Astrocyte (in vitro differentiated cells and primary cell): ENCODE data around the gene ITPKB. TPM values are rescaled to one million over a fixed set of nuclear protein-coding genes. Genes with fewer than 3 reads are reported as not detected.

Experiments used
- DNase-seq: peaks from one replicate; pipeline ENCODE4 v3.0.0-alpha.2; 2010; ENCODE audit warnings: low read depth
- FAIRE-seq: peaks from 2 replicates; lab custom pipeline; 2011; peaks lifted over from hg19 to GRCh38; lab: Jason Lieb, UNC
- H2AFZ ChIP-seq: 2 replicates; pipeline ENCODE4 v1.6.0; 2012; ENCODE audit warnings: low read depth, low read length, inconsistent platforms
- H3K27ac ChIP-seq: 2 replicates; pipeline ENCODE4 v1.5.1; 2011; ENCODE audit warnings: low read depth, low read length, inconsistent platforms
- H3K27me3 ChIP-seq: 2 replicates; pipeline ENCODE4 v1.6.0; 2011; ENCODE audit warnings: low read length, inconsistent platforms; ENCODE audit not compliant: insufficient read depth
- H3K36me3 ChIP-seq: 2 replicates; pipeline ENCODE4 v1.5.1; 2011; ENCODE audit warnings: low read length, inconsistent platforms; ENCODE audit not compliant: insufficient read depth
- H3K4me1 ChIP-seq: 2 replicates; pipeline ENCODE4 v1.5.1; 2011; ENCODE audit warnings: low read length, inconsistent platforms; ENCODE audit not compliant: insufficient read depth
- H3K4me2 ChIP-seq: 2 replicates; pipeline ENCODE4 v1.6.0; 2012; ENCODE audit warnings: low read length, inconsistent platforms
- H3K4me3 ChIP-seq: 2 replicates; pipeline ENCODE4 v1.5.1; 2011; ENCODE audit warnings: low read depth, mild to moderate bottlenecking, low read length, inconsistent platforms; ENCODE audit not compliant: insufficient read depth
- H3K79me2 ChIP-seq: 2 replicates; pipeline ENCODE4 v1.6.0; 2012; ENCODE audit warnings: mild to moderate bottlenecking, low read length, inconsistent platforms; ENCODE audit not compliant: insufficient read depth
- H3K9ac ChIP-seq: 2 replicates; pipeline ENCODE4 v1.6.0; 2012; ENCODE audit warnings: mild to moderate bottlenecking, low read length, inconsistent platforms
- H3K9me3 ChIP-seq: 2 replicates; pipeline ENCODE4 v1.5.1; 2012; ENCODE audit warnings: low read depth, mild to moderate bottlenecking, low read length, inconsistent platforms; ENCODE audit not compliant: insufficient read depth
- H4K20me1 ChIP-seq: 2 replicates; pipeline ENCODE4 v1.6.0; 2012; ENCODE audit warnings: low read length, inconsistent platforms; ENCODE audit not compliant: insufficient read depth
- H3K27ac Mint-ChIP-seq: one replicate; pipeline ENCODE4 v1.8.0; 2021; ENCODE audit warnings: mild to moderate bottlenecking, mixed read lengths; ENCODE audit not compliant: unreplicated experiment
- H3K27me3 Mint-ChIP-seq: one replicate; pipeline ENCODE4 v1.8.0; 2021; ENCODE audit warnings: low read depth, mixed read lengths; ENCODE audit not compliant: unreplicated experiment
- H3K36me3 Mint-ChIP-seq: one replicate; pipeline ENCODE4 v1.8.0; 2021; ENCODE audit warnings: low read depth, mixed read lengths; ENCODE audit not compliant: unreplicated experiment
- H3K4me1 Mint-ChIP-seq: one replicate; pipeline ENCODE4 v1.8.0; 2021; ENCODE audit warnings: low read depth, mixed read lengths; ENCODE audit not compliant: unreplicated experiment
- H3K4me3 Mint-ChIP-seq: one replicate; pipeline ENCODE4 v1.8.0; 2021; ENCODE audit warnings: mild to moderate bottlenecking, moderate library complexity, mixed read lengths; ENCODE audit not compliant: unreplicated experiment
- H3K9me3 Mint-ChIP-seq: one replicate; pipeline ENCODE4 v1.8.0; 2021; ENCODE audit warnings: mild to moderate bottlenecking, mixed read lengths; ENCODE audit not compliant: unreplicated experiment
- CTCF ChIP-seq: IDR thresholded peaks from 2 replicates; pipeline ENCODE4 v1.5.1; 2011; ENCODE audit warnings: low read depth, mild to moderate bottlenecking, inconsistent platforms, low read length, moderate library complexity; ENCODE audit not compliant: insufficient read depth
- EZH2 ChIP-seq: IDR thresholded peaks from 2 replicates; pipeline ENCODE4 v1.6.1; 2012; ENCODE audit warnings: mild to moderate bottlenecking, low read length, inconsistent platforms; ENCODE audit not compliant: insufficient read depth
- total RNA-seq: library from RNA; stranded (reverse); gene quantifications from 2 replicates; pipeline ENCODE4 v1.2.1, GENCODE V29; 2021

ITPKB gene
- total RNA-seq, 1 donor from 2014 or later = 10.5 TPM

- FAIRE-seq = no peak
These were observed 132.5 kb downstream of the ITPKB start for GRCh38 chr1:226606311-226607267.

GRCh38 chr1:226605318-226605950 is 133.6 kb downstream of the ITPKB start:
- H3K4me1 Mint-ChIP-seq = peaks cover 13% of the 10 kb centered on the region
- DNase-seq (no peak), FAIRE-seq (no peak)
- H3K27ac ChIP-seq = no peak overlapping the region
- no peak overlapping the region for H3K4me3 Mint-ChIP-seq
- peaks cover 3% of the 10 kb centered on the region for H3K27me3 ChIP-seq
- no peaks in the 10 kb centered on the region for H4K20me1 ChIP-seq
- no peaks in the 10 kb centered on the region for H3K36me3 ChIP-seq
- H3K4me2 ChIP-seq = no peak overlapping the region
- no peaks in the 10 kb centered on the region for H3K36me3 Mint-ChIP-seq
- H3K79me2 ChIP-seq = no peaks in the 10 kb centered on the region
- no peaks in the 10 kb centered on the region for H3K9me3 ChIP-seq
- H3K27me3 Mint-ChIP-seq = peaks cover 28% of the 10 kb centered on the region
- H3K27ac Mint-ChIP-seq = no peak overlapping the region
- H2AFZ ChIP-seq = no peak overlapping the region
- TF ChIP-seq EZH2 (no peak), CTCF (no peak)
- no peaks in the 10 kb centered on the region for H3K9me3 Mint-ChIP-seq
- no peaks in the 10 kb centered on the region for H3K4me1 ChIP-seq
- H3K9ac ChIP-seq = no peak overlapping the region
- no peak overlapping the region for H3K4me3 ChIP-seq

More at GRCh38 chr1:226606311-226607267, 132.5 kb downstream of the ITPKB start:
- no peak for TF ChIP-seq EZH2
- no peak for TF ChIP-seq CTCF
- Mint-ChIP-seq H3K4me3 (no peak overlapping the region), H3K4me1 (peaks cover 13% of the 10 kb centered on the region), H3K27me3 (peaks cover 32% of the 10 kb centered on the region), H3K36me3 (no peaks in the 10 kb centered on the region), H3K27ac (no peak overlapping the region), H3K9me3 (no peaks in the 10 kb centered on the region)
- H3K9ac ChIP-seq = no peak overlapping the region
- H4K20me1 ChIP-seq = no peaks in the 10 kb centered on the region
- H3K27ac ChIP-seq = no peak overlapping the region
- H3K36me3 ChIP-seq = no peaks in the 10 kb centered on the region
- no peak for DNase-seq
- no peaks in the 10 kb centered on the region for H3K9me3 ChIP-seq
- no peak overlapping the region for H3K4me3 ChIP-seq
- H3K4me2 ChIP-seq = no peak overlapping the region
- H3K79me2 ChIP-seq = no peaks in the 10 kb centered on the region
- no peaks in the 10 kb centered on the region for H3K4me1 ChIP-seq
- H2AFZ ChIP-seq = no peak overlapping the region
- peaks cover 3% of the 10 kb centered on the region for H3K27me3 ChIP-seq
